Activated naive CD4-positive, alpha-beta T cell treated with anti-CD3 and anti-CD28 coated beads, Interleukin-2, amount 50 U/mL, for 24 hours (primary cell): ENCODE data around the gene PBX3.
A peak's percentile ranks its signal among the peaks of the same experiment; 100 is the strongest.

Source experiments
- H3K27ac Mint-ChIP-seq: one replicate; pipeline ENCODE4 v1.8.0; 2021; ENCODE audit warnings: mild to moderate bottlenecking, mixed read lengths
- H3K27me3 Mint-ChIP-seq: one replicate; pipeline ENCODE4 v1.8.0; 2021; ENCODE audit warnings: mixed read lengths
- H3K36me3 Mint-ChIP-seq: one replicate; pipeline ENCODE4 v1.8.0; 2021; ENCODE audit warnings: mixed read lengths
- H3K4me1 Mint-ChIP-seq: one replicate; pipeline ENCODE4 v1.8.0; 2021; ENCODE audit warnings: mixed read lengths
- H3K4me3 Mint-ChIP-seq: one replicate; pipeline ENCODE4 v1.8.0; 2021; ENCODE audit warnings: mild to moderate bottlenecking, mixed read lengths
- H3K9me3 Mint-ChIP-seq: one replicate; pipeline ENCODE4 v1.8.0; 2021; ENCODE audit warnings: mixed read lengths

Gene PBX3

GRCh38 chr9:125963932-125964331 lies 216.8 kb downstream of the PBX3 start:
- H3K9me3 Mint-ChIP-seq: no peaks in the 10 kb centered on the region
- no peak overlapping the region for H3K27ac Mint-ChIP-seq
- no peaks in the 10 kb centered on the region for H3K27me3 Mint-ChIP-seq
- no peaks in the 10 kb centered on the region for H3K4me1 Mint-ChIP-seq
- H3K4me3 Mint-ChIP-seq: no peak overlapping the region
- peaks cover 9% of the 10 kb centered on the region for H3K36me3 Mint-ChIP-seq

DNA sequence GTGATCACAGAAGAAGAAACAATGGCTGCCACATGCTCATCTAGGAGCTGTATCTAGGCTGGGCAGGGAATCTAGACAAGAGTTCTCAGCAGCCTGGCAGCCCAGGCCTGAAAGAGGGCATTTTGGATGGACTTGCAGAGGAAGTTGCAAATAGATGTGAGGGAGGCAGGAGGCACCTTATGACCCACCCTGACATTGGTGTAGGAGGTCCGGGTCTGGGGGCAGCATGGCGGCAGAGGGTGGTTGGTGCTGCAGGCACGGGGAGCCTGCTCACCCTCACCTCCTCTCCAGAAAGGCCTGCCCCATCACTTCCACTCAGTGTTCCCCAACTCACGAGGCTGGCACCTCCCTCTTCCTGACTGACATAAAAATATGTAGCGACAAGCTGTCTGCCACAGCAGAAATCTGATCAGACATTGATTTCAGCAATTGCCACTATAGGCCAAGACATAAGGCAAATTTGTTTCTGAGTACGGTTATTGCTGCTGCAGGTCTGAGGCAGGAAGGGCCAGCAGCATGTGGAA lies 217.6 kb downstream of the PBX3 start:
- Mint-ChIP-seq H3K9me3 (no peaks in the 10 kb centered on the region), H3K27ac (no peak overlapping the region), H3K4me3 (no peak overlapping the region), H3K36me3 (peaks cover 9% of the 10 kb centered on the region), H3K4me1 (no peaks in the 10 kb centered on the region), H3K27me3 (no peaks in the 10 kb centered on the region)

DNA sequence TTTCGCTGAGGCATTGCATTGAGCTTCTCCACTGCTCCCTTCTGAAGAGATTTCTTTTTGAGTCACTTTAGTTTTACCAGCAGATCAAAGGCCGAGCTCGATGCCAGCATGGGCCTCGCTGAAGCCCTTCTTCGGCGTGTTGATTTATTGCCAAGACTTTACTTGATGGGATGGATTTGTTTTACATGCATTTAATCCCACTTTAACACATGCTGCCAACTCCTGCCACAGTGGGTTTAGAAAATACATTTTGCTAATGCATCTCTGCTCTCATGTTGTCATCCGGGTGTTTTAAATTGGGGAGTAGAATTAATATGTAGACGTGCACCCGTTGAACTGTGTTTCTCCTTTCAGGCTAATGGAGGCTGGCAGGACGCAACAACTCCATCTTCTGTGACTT lies 218.3 kb downstream of the PBX3 start:
- Mint-ChIP-seq H3K4me1 (no peaks in the 10 kb centered on the region), H3K27ac (no peak overlapping the region), H3K27me3 (no peaks in the 10 kb centered on the region), H3K4me3 (no peak overlapping the region), H3K36me3 (peaks cover 9% of the 10 kb centered on the region), H3K9me3 (no peaks in the 10 kb centered on the region)

DNA sequence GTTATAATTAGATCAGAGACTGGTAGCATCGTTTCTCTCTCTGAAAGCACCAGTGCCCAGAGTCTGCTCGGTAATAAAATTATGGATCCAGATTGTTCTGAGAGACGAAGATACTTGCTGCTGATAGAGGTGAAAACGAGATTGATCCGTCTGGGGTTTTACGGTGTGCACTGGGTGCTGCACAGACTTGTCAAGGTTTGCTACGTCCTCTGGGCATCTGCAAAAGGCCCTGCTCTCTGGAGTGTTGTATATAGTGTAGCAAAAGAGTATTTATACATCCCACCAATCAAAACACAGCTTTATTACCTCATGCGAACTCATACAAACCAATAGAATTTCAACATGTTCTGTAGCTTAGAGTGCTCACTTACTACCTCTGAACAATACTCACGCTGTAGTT lies 219.3 kb downstream of the PBX3 start:
- Mint-ChIP-seq H3K4me3 (no peak overlapping the region), H3K27me3 (no peaks in the 10 kb centered on the region), H3K4me1 (no peaks in the 10 kb centered on the region), H3K9me3 (no peaks in the 10 kb centered on the region), H3K36me3 (peaks cover 7% of the 10 kb centered on the region), H3K27ac (peak overlapping the region; percentile 80)

DNA sequence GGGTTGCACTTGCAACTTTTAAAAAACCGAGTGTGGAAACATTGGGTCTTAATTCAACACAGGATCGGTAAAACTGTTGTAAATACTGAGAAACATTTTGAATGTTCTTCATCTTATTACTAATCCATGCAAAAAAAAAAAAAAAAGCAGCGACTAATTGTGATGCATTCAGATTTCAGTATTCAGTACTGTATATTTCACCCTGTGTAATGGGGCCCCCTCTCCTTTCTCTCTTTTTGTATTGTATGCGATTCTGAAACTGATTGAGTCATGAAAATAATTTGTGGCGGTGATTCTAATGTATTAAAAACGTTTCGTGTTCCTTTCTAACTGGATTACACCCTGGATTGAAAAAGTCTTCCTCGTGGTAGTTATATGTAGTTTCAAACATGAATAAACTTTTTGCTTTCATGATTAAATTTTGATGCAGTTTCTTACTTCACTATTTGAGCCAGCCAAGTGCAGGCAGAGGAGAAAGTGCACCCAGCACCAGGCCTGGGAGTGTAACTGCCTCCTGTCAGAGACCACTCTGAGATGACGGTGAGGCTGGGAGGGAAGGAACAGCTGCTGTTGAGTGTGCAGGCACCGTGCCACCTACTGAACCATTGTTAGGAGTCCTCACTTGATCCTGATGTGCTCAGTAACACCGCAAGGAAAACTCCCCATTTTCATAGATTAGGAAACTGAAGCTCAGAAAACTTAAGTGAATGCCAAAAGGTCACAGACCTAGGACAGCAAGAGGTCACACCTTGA lies 220.0 kb downstream of the PBX3 start:
- H3K4me3 Mint-ChIP-seq: no peak overlapping the region
- H3K27me3 Mint-ChIP-seq: no peaks in the 10 kb centered on the region
- H3K36me3 Mint-ChIP-seq: peaks cover 7% of the 10 kb centered on the region
- H3K27ac Mint-ChIP-seq: no peak overlapping the region
- no peaks in the 10 kb centered on the region for H3K4me1 Mint-ChIP-seq
- no peaks in the 10 kb centered on the region for H3K9me3 Mint-ChIP-seq

DNA sequence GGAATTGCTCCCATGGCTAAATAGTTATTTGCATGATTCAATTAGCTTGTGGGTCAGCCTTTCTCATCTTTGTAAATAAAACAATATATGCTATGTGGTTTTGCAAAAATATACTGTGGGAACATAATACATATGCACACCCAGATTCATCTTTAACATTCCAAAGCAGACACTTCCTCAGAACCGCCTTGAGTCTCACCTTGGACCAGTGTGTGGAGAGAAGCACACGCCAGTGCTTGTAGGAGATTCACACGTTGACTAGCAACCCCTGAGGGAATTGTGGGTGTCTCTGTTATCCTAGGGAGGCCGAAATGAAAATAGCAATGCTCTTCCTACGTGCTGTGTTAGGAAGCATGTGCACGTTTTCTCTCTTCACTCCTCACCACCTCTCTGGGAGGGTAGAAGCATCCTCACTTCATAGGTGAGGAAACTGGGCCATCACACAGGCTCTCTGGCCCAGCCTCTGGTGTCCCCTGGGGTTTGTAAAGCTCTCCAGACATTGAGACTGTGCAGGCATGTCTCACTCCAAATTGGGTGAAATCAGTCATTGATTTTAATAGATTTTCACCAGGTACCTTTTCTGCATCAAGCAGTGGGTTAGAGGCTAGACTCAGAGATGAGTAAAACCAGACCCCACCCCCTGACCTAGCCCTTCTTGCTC lies 221.7 kb downstream of the PBX3 start:
- Mint-ChIP-seq H3K4me3 (no peak overlapping the region), H3K9me3 (no peaks in the 10 kb centered on the region), H3K27me3 (no peaks in the 10 kb centered on the region), H3K36me3 (peaks cover 5% of the 10 kb centered on the region), H3K27ac (no peak overlapping the region), H3K4me1 (no peaks in the 10 kb centered on the region)

DNA sequence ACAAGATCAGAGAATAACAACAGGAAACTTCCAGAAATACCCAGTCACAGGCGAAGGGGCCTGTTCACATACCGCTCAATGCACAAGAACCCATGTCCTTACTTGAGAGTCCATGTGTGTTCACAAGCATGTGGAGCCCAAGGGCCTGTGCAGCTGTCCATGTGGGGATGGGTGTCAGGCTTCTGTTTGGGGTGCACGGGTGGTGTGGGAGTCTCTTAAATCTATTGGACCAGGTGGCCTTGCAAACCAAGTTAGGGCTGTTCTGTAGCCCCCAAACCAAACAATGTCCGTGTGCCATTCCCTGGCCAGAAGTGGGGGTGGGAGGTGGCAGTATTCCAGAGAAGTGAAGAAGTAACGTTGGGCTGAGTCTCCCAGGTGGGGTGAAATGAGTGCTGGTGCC lies 222.3 kb downstream of the PBX3 start:
- H3K27me3 Mint-ChIP-seq: no peaks in the 10 kb centered on the region
- no peaks in the 10 kb centered on the region for H3K4me1 Mint-ChIP-seq
- H3K4me3 Mint-ChIP-seq: no peak overlapping the region
- H3K36me3 Mint-ChIP-seq: peaks cover 7% of the 10 kb centered on the region
- no peak overlapping the region for H3K27ac Mint-ChIP-seq
- H3K9me3 Mint-ChIP-seq: no peaks in the 10 kb centered on the region

DNA sequence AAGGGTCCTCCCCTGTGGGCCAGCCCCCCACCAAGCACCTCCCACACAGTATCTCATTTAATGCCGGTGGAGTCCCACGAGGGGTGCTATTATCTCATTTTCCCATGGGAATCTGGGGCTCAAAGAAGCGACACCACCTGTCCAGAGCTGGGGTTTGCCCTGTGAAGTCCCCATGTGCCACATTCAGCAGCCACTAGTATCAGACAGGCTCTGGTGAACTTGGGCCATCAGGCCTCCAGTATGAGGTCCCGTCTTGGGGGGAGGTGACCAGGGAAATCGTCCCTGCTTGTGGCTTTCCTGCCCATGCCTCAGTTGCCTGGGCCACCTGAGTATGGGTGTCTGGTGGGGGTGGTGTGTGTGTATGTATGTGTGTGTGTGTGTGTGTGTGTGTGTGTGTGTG lies 222.7 kb downstream of the PBX3 start:
- H3K9me3 Mint-ChIP-seq: no peaks in the 10 kb centered on the region
- H3K36me3 Mint-ChIP-seq: peaks cover 5% of the 10 kb centered on the region
- no peak overlapping the region for H3K27ac Mint-ChIP-seq
- H3K27me3 Mint-ChIP-seq: peaks cover under 1% of the 10 kb centered on the region
- no peaks in the 10 kb centered on the region for H3K4me1 Mint-ChIP-seq
- no peak overlapping the region for H3K4me3 Mint-ChIP-seq

- Mint-ChIP-seq H3K4me1 (no peaks in the 10 kb centered on the region), H3K36me3 (peaks cover 5% of the 10 kb centered on the region), H3K4me3 (no peak overlapping the region), H3K27me3 (peaks cover 2% of the 10 kb centered on the region), H3K27ac (no peak overlapping the region), H3K9me3 (no peaks in the 10 kb centered on the region)
Observed at GRCh38 chr9:125970340-125970739, 223.2 kb downstream of the PBX3 start.

- Mint-ChIP-seq H3K9me3 (no peaks in the 10 kb centered on the region), H3K4me3 (no peak overlapping the region), H3K4me1 (no peaks in the 10 kb centered on the region), H3K27me3 (peaks cover 2% of the 10 kb centered on the region), H3K27ac (no peak overlapping the region), H3K36me3 (peaks cover 5% of the 10 kb centered on the region)
Observed at GRCh38 chr9:125971050-125971449, 223.9 kb downstream of the PBX3 start.

DNA sequence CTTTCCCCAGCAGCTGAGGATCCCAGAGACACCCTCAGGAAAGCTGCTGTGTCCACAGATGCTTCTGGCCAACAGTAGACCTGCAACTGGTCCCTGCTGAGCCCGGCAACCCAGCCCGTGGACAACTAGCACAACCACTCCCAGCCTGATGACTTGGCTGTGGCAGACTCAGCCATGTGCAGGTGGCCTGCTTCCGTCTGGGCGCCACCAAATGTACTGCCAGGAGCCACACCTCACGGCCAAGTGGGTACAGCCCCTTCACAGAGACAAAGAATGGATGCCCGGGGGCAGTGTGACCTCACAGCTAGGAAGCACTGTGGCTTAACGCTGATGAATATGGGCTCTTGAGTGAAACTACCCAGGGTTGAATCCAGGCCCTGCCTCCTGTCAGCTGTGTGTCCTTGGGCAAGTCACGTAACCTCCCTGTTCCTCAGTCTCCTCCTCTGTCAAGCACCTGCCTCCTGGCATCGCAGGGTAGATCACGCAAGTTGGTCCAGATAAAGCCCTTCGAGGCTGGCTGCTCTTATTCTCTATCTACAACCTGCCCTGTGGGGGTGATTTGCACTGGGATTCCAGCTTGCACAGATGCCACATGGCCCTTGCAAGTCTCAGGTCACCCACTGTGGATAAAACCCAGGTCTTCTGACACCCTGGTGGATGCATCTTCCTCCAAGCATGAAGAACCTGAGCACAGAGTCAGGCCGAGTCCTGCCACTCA lies 225.0 kb downstream of the PBX3 start:
- H3K27me3 Mint-ChIP-seq: peaks cover 2% of the 10 kb centered on the region
- H3K27ac Mint-ChIP-seq: no peak overlapping the region
- no peak overlapping the region for H3K4me3 Mint-ChIP-seq
- H3K36me3 Mint-ChIP-seq: peaks cover 3% of the 10 kb centered on the region
- H3K9me3 Mint-ChIP-seq: no peaks in the 10 kb centered on the region
- no peaks in the 10 kb centered on the region for H3K4me1 Mint-ChIP-seq

- Mint-ChIP-seq H3K27me3 (peaks cover 3% of the 10 kb centered on the region), H3K36me3 (peaks cover 3% of the 10 kb centered on the region), H3K4me3 (no peak overlapping the region), H3K4me1 (no peaks in the 10 kb centered on the region), H3K9me3 (no peaks in the 10 kb centered on the region), H3K27ac (no peak overlapping the region)
Observed at GRCh38 chr9:125973547-125973946, 226.4 kb downstream of the PBX3 start.

DNA sequence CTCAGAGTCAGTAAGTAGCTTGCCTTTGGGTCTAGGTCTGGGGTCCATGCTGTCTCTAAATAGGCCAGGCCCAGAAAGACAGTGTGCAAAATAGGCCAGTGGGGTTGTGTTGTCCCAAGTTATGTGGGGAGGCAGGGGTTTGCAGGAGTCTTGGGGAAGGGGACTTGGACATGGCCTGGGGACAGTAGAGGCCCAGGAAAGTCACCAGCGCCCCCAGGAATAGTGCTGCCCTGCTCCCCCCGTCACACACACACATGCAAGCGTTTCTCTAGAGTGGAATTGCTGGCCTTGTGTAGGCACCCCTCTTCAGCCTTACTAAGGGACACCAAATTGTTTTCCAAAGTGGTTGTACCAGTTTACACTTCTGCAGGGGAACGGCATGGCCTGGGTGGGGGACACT lies 227.5 kb downstream of the PBX3 start:
- Mint-ChIP-seq H3K36me3 (peaks cover 3% of the 10 kb centered on the region), H3K27ac (no peak overlapping the region), H3K4me1 (no peaks in the 10 kb centered on the region), H3K27me3 (peaks cover 5% of the 10 kb centered on the region), H3K4me3 (no peak overlapping the region), H3K9me3 (peaks cover 5% of the 10 kb centered on the region)

GRCh38 chr9:125977223-125977622 lies 230.1 kb downstream of the PBX3 start:
- Mint-ChIP-seq H3K4me1 (no peaks in the 10 kb centered on the region), H3K27ac (no peak overlapping the region), H3K9me3 (peaks cover 10% of the 10 kb centered on the region), H3K36me3 (peaks cover 6% of the 10 kb centered on the region), H3K4me3 (no peak overlapping the region), H3K27me3 (peaks cover 8% of the 10 kb centered on the region)

DNA sequence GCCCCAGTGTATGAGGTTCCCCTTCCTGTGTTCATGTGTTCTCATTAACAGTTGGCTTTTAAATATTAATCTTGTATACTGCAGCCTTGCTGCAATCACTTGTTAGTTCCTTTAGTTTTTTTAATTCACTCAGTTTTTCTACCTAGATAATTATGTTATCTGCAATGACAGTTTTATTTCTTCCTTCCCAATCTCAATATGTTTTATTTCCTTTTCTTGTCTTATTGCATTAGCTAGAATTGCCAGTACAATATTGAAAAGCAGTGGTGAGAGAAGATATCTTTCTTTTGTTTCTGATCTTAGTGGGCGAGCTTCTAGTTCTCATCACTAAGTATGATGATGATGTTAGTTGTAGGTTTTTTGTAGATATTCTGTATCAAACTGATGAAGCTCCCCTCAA lies 232.2 kb downstream of the PBX3 start:
- no peak overlapping the region for H3K4me3 Mint-ChIP-seq
- peaks cover 13% of the 10 kb centered on the region for H3K27me3 Mint-ChIP-seq
- no peaks in the 10 kb centered on the region for H3K4me1 Mint-ChIP-seq
- H3K9me3 Mint-ChIP-seq: peaks cover 10% of the 10 kb centered on the region
- peaks cover 3% of the 10 kb centered on the region for H3K36me3 Mint-ChIP-seq
- no peak overlapping the region for H3K27ac Mint-ChIP-seq
